VCaP (cell line): ENCODE results near the gene SEMA4C.

Experiments
- H3K27ac ChIP-seq: fragments of 450-650 bp; 2 replicates; pipeline ENCODE4 v1.5.1; 2017
- TF ChIP-seq, protein P1 (sequence below): fragments of 450-650 bp; conservative IDR thresholded peaks from 2 replicates; pipeline ENCODE4 v1.5.1; 2017; ENCODE audit warnings: mild to moderate bottlenecking, moderate library complexity

SEMA4C gene

DNA sequence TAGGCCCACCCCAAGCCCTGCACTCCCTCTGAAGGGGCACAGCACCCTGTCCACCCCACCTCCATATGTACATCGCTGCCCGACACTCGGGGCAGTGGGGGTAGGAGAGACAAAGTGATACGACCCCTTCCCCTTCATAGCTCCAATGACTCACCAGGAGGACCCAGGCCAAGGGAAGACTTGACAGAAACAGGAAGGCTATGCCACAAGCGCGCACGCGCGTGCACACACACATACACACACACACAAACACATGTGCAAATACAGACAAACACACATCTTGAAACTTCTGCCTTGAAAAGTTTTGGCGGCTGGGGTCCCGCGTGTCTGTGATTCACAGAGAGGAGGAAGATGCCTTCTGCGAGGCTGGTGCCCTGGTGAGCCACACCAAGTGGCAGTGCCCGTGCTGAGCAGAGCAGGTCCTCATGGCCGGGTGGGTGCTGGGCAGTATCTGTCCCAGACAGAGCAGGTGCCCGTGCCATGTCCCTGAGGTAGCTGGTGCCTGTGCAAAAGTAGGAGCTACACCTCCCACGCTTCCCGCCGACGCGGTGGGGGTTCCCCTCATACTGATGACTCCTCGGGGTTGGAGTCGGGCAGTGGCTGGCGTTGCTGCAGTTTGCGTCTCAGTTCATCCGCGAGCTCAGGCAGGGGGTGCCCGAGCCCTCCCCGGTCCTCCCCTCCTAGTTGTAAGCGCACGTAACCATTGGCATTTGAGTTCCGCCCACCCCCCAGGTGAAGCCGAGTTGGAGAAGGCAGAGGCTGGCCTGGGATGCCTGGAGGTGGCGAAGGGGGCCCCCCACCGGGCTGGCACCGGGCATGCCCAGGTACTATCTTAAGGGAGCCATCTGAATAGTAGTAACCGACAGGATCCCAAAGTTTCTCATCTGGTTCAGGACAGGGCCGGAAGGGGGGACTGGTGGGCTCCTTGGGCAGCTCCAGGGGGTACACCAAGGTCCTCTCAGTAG lies 9.5 kb downstream of the SEMA4C start:
- TF ChIP-seq, protein P1, sequence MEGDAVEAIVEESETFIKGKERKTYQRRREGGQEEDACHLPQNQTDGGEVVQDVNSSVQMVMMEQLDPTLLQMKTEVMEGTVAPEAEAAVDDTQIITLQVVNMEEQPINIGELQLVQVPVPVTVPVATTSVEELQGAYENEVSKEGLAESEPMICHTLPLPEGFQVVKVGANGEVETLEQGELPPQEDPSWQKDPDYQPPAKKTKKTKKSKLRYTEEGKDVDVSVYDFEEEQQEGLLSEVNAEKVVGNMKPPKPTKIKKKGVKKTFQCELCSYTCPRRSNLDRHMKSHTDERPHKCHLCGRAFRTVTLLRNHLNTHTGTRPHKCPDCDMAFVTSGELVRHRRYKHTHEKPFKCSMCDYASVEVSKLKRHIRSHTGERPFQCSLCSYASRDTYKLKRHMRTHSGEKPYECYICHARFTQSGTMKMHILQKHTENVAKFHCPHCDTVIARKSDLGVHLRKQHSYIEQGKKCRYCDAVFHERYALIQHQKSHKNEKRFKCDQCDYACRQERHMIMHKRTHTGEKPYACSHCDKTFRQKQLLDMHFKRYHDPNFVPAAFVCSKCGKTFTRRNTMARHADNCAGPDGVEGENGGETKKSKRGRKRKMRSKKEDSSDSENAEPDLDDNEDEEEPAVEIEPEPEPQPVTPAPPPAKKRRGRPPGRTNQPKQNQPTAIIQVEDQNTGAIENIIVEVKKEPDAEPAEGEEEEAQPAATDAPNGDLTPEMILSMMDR, result no peak
- H3K27ac ChIP-seq, result no peak overlapping the region

DNA sequence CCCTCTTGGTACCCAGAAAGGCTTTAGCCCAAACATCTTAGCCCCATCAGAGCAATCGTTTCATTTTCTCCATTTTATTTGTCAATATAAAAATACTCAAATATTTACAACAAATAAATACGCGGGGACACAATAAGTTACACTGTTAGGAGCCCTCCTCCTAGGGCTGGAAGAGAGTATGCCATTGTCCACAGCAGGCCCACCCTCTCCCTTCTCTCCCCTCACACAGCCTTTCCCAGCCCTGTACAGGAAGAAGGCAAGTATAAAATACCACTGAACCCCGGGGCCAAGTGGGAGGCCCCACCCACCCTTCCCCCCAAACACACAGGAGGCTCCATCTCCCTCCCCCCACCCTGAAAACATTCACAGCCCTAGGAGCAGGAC lies 10.2 kb downstream of the SEMA4C start:
- H3K27ac ChIP-seq, result no peak overlapping the region; the same call in 1 of the 2 replicates
- TF ChIP-seq, protein P1, result no peak

DNA sequence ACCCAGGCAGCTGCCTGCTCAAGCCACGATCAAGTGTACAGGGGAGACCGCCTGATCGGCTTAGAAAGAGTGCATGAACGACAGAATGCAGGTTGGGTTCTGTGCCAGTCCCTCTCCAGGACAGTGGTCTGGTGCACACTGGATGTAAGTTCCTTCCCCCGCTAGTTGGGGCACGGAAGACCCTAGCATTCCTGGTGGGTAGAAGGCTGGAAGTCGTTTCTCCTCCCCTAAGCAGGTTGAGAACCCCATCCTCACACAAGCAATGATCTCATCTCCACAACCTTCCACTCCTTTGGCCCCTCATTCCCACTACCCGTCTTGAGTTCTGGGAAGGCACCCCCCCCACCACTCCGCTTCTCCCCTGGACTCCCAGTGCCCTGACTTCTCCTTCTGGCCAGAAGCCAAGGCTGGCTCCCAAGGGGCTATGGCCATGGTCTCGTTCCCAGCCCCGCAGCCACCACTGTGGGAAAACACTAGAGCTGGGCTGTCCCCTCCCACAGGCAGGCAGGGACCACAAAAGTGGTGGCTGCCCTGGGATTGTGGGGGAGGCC lies 10.7 kb downstream of the SEMA4C start:
- TF ChIP-seq, protein P1, result no peak
- H3K27ac ChIP-seq, result peak overlapping the region; percentile 89

DNA sequence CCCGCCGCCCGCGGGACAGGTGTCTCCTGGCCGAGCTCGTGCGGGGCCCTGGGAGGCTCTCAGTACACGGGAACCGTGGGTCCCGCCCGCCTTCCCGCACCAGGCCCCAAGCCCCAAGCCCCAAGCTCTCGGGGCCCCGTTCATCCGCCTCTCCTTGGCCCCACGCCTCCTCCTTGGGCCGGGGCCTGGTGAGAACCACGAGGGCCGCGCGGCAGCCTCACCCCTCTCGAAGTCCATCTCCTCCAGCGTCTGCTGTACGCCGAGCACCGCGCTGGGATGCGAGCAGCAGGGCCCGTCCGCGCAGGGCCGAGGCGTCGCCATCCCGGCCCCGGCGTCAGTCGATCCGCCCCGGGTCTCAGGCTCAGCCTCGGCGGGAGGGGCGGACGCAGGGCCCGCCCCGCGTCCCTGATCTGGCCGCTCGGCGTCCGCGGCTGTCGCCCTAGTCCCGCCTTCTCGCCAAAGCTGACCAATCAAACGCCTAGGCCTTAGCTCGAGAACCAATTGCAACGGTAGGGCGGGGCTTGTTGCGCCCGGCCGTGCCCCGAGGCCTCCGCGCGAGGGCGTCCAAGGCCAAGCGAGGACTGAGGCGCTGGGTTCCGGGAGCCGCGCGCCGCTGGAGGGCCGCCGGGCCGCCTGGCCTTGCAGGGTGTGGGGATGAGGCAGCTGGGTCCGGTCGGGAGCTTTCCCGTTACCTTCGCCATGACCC lies 12.1 kb downstream of the SEMA4C start, which contains the start of gene ANKRD39:
ANKRD39 (minus strand) TSS at position 350 of the 706 bp plus-strand sequence; CDS start at position 321, 29 bp downstream.
- H3K27ac ChIP-seq, result peak within 1 kb of the TSS; percentile 89
- TF ChIP-seq, protein P1, result peak; percentile 90

DNA sequence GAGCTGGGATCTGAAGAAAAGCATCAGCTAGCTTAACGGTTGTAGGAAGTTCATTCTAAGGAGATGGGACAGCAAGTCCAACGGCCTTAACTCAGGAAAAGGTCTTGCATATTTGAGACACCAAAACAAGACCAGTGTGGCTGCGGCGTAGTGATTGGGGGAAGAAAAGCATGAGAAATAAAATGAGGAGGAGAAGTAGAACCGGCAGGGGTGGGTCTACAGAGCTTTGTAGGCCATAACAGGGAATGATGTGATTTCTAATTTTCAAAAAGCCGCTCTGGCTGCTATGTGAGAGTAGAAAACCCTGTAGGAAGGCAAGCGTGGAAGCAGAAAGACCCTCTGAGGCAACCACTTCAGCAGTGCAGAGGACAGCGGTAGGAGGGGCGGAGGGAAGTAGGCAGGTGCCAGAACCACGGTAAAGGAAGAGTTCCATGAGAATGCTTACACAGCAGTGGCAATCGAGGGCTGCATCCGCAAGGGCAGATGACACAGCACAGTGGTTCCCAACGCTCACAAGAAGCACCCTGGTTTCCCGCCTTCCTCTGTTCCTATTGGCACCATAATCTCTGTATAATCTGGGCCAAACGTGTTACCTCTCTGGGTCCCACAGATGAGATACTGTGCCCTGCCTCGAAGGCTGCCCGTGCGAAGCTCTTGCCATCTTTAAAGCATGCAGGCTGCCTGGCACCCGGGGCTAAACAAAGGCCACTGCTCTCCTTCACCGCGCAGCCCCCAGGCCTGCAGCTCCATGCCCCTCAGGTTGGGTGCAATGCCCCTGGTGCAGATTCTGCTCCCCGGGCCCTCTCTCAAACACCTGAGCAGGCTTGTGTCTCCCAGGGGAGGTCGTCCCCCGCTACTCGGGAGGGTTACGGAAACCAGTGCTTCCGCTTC lies 12.9 kb downstream of the SEMA4C start:
- TF ChIP-seq, protein P1, result no peak
- H3K27ac ChIP-seq, result peak overlapping the region; percentile 89

DNA sequence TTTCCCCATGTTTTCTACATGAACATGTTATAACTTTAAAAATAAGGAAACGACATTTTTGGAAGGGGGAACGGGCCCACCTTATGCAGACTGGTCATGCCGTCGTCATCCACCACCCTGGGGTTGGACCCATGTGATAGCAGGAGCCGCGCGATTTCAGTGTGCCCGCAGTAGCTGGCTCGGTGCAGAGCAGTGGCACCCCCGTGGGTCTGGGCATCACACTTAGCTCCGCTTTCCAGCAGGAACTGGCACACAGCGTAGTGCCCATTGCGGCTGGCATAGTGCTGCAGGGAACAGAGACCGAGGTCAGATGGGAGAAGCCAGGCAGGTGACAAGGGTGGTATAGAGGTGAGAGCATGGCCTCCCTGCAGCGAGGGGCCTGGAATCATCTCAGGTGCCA lies 16.6 kb downstream of the SEMA4C start:
- H3K27ac ChIP-seq, result no peak overlapping the region
- TF ChIP-seq, protein P1, result no peak
